NCI-H82 (cell line): ENCODE results near the gene TMEM8B.
A peak's percentile ranks its signal among the peaks of the same experiment; 100 is the strongest.
"Not testable (repeated sequence)": the region's sequence is repeated elsewhere in the genome, so short reads cannot be mapped to it uniquely, and the experiment has no call there.

Source experiments
- DNase-seq: peaks from one replicate; lab custom pipeline; 2025; lab: John Stamatoyannopoulos, UW

The TMEM8B gene

DNA sequence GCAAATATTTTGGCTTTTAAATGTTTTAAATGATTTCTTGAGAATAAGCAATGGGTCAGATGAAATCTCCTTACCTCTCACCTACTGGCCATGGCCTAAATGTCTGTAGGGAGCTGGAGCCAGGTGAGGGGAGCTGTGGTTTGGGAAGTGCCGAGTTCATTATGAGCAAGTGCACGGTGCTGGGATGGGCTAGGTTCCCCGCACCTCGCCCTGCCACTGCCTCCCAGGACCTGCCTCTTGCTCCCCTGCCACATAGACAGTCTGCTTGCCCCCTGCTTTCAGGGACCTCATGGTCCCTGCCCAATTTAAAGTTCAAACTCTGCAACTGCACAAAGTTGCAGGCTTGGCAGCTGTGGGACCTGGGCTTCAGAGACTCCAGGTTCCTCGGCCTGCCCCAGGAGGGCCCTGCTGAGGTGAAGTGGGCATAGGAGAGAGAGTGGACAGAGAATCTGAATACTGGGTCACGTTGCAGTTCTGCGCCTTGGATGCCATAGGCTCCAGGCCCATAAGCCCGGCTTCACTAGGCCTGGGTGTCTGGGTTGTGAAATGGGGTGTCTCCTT is 35.7 kb downstream of the TMEM8B start:
- no peak for DNase-seq

- DNase-seq = no peak
These were observed 38.5 kb downstream of the TMEM8B start for GRCh38 chr9:35867538-35867937.

- DNase-seq = no peak
These were observed 39.9 kb downstream of the TMEM8B start for GRCh38 chr9:35868933-35869332.

DNA sequence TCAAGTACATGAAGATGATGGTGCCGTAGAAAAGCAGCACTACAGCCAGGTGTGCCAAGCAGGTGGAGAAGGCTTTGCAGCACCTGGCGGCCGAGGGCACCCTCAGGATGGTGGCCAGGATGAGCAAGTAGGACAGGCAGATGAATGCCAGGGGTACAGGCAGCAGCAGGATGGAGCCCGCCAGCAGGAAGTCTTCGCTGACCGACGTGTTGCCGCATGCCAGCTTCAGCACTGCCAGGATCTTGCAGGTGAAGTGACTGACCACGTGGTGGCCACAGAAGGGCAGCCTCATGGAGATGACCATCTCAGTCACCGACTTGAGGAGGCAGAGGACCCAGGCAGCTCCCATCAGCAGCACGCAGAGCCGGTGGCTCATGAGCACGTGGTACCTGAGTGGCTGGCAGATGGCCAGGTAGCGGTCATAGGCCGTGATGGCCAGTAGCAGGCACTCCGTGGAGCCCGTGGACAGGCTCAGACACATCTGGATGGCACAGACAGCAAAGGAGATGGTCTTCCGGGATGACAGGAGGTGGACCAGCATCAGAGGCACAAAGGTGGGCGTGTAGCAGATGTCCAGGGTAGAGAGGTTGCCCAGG is 40.7 kb downstream of the TMEM8B start:
- no peak for DNase-seq

GRCh38 chr9:35870351-35870923 is 41.4 kb downstream of the TMEM8B start, which contains the start of gene OR13J1:
Gene OR13J1, minus strand, starts transcription at chr9:35870401. Its CDS starts 0 bp downstream, at chr9:35870401.
- DNase-seq = no peak

DNA sequence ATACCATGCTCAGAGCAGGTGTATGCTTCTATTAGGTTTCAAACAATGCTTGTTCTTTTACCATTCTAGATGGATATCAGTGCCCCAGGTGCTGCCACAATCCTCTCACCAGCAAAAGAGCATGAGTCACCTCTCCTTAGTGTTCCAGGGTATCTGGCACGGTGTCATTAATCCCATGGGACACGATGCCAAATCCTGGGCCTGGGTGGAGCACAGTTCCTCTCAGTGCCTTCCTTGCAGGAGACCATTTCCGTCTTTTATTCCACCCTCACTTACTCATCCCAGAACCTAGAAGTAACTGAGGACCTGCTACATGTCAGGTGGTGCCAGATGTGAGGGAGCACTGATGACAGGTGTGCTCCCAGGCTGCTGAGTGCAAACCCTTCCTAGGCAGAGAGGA is 42.5 kb downstream of the TMEM8B start:
- DNase-seq = no peak

- no peak for DNase-seq
These were observed 43.5 kb downstream of the TMEM8B start for GRCh38 chr9:35872505-35872904.

DNA sequence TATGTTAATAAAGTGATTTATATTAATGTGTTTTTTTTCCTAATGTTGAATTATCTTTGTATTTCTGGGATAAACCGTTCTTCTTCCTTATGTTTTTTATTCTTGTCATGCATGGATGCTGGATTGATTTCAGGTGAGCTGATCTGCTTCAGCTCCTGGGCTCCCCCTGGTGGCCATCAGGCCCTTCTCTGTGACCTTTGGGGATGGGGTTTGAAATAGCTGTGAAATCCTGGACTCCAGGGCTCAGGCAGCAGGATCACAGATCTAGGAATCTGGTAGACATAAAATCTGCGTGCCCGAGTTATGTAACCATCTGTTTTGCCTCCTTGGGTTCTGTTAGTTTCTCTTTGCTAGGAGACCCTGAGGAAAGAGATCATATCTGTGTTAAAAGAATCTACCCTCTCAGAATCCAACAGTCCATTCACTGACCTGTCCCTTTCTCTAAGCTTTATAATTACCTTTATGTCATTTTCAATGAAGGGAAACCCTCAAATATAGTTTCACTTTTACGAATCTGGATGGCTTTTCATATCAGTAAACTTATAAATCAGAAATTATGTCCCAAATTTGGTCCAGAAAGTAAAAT is 53.3 kb downstream of the TMEM8B start:
- DNase-seq = peak; percentile 82

- DNase-seq = no peak
These were observed 54.0 kb downstream of the TMEM8B start for GRCh38 chr9:35882996-35883395.

DNA sequence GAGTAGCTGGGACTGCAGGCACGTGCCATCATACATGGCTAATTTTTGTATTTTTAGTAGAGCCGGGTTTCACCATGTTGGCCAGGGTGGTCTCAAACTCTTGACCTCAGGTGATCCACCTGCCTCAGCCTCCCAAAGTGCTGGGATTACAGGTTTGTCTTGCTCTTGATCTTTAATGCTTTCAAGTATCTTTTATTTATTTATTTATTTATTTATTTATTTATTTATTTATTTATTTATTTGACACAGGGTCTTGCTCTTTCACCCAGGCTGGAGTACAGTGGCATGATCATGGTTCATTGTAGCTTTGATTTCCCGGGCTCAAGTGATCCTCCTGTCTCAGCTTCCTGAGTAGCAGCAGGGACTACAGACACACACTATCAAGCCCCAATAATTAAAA is 55.9 kb downstream of the TMEM8B start:
- not testable (repeated sequence) for DNase-seq

DNA sequence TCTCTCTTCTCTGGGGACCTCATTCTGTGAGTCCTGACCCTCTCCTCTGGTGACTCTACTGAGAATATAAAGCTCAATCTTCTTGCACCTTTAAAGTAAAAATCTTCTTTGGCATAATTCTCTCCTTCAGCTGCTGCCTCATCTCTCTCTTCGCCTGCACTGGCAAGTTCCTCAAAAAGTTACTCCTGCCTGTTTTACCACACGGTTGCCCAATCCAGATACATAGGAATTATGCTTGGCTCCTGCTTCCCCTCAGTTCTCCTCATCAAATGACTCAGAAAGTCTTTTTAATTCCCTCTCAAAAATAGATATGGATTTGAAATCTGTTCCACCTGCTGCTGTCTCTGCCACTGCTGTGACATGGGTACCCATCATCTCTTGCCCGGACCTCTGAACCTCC is 62.6 kb downstream of the TMEM8B start:
- DNase-seq = no peak

DNA sequence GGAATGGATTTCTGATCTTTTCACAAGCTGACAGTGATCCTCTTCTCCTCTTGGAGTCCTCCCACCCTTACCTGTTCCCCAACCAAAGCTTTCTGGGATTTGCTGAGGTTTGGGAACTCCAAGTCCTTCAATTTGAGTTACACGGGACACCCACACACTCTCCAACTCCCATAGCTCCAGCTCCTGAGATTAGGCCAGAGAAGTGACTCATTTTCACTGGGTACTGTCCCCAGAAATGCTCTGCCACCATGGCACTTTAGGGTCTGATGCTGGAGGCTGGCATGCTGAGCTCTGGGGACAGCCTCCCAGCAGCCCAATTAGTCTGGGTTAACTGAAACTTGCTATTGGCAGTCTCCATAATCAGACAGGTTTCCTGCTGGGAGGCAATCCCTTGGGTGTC is 63.0 kb downstream of the TMEM8B start:
- no peak for DNase-seq

- no peak for DNase-seq
These were observed 67.5 kb downstream of the TMEM8B start for GRCh38 chr9:35896570-35896969.

DNA sequence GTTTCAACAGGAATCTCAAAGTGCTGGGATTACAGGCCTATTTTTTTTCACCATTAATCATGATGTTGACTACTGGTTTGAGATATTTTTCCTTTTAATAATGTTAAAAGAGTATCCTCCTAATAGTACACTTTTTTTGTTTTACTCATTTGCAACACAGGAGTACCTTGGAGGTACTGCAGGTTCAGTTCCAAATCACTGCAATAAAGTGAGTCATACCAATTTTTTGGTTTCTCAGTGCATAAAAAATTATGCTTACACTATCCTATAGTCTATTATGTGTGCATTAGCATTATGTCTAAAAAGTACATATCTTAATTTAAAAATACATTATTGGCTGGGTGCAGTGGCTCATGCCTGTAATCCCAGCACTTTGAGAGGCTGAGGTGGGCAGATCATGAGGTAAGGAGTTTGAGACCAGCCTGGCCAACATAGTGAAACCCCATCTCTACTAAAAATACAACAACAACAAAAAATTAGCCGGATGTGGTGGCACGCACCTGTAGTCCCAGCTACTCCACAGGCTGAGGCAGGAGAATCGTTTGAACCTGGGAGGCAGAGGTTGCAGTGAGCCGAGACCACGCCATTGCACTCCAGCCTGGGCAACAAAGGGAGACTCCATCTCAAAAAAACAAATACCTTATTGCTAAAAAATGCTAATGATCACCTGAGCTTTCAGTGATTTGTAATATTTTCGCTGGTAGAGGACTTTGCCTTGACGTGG is 68.5 kb downstream of the TMEM8B start:
- DNase-seq = not testable (repeated sequence)

DNA sequence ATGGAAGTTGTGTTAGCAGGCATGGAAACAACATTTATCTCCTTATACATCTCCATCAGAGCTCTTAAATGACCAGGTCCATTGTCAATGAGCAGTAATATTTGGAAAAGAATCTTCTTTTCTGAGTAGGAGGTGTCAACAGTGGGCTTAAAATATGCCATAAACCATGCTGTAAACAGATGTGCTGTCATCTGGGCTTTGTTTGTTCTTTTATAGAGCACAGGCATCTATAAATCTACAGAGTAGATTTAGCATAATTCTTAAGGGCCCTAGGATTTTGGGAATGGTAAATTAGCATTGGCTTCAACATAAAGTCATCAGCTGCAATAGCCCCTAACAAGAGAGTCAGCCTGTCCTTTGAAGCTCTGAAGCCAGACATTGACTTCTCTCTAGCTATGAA is 69.3 kb downstream of the TMEM8B start:
- DNase-seq = no peak

DNA sequence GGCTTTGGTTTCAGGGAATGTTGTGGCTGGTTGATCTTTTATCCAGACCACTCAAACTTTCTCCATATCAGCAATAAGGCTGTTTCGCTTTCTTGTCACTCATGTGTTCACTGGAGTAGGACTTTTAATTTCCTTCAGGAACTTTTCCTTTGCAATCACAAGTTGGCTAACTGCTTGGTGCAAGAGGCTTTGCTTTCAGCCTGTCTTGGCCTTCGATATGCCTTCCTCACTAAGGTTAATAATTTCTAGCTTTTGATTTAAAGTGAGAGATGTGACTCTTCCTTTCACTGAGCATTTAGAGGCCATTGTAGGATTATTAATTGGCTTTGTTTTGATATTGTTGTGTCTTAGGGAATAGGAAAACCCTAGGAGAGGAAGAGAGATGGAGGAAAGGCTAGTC is 70.0 kb downstream of the TMEM8B start:
- DNase-seq = no peak

- peak; percentile 76 for DNase-seq
These were observed 74.0 kb downstream of the TMEM8B start for GRCh38 chr9:35903049-35903448.

DNA sequence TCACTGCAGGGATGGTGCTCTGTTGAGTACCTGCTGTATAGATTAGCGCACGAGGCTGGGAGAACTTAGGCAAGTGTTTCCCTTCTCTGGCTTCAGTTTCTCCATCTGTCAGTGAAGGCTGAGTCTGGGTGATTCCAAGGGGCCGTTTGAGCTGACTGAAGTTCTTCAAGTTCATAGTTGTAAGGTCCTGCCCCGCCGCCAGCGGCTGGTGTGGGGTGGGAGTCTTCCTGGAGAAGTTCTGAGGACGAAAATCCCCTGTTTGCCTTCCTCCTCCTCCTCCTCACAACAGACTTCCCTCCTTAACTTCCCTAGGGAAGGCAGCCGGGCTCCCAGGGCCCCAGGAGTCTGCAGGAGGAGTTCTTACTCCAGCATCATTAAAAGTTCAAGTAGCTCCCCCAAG is 75.3 kb downstream of the TMEM8B start:
- DNase-seq = no peak

DNA sequence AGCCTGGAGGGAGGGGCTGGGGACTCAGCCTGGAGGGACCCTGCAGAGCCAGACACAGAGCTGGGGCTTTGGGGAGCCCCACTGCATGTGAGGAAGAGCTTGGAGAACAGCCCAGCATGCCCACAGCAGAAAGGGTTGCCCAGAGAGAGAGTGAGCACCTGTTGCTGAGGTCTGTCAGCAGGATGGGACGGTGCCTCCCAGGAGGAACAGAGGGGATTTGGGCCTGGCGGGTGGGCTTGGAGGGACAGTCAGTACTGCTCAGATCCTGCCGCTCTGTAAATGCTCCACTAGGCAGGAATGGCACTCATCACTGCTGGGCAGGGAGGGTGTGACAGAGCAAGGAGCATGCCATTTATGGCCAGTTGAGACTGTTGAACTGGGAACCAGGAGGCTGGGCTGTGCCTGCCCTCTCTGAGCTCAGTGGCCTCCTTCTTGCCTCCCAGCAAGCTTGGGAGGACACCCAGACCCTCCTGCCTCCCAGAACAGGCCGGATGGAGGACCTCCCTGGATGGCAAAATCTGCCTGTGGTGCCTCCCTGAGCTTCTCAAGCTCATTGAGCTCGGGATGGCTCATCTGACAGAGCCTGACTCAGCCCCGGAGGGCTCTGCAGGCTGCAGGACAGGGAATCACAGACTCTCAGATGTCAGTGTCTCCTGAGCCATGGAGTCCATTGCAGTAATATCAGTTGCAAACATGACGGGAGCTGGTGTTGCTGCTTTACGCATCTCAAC is 76.2 kb downstream of the TMEM8B start:
- no peak for DNase-seq

GRCh38 chr9:35905912-35906679 is 77.1 kb downstream of the TMEM8B start, which contains the start of gene HRCT1:
Gene HRCT1, plus strand, starts transcription at chr9:35906202. Its CDS starts 86 bp downstream, at chr9:35906288.
- DNase-seq = no peak
